Testis (tissue), 3 donors: Measurements from ENCODE around the gene POLR2B. TPM values are rescaled to one million over a fixed set of nuclear protein-coding genes. Genes with fewer than 3 reads are reported as not detected.

ENCODE experiments used
- DNase-seq: peaks from one replicate; pipeline ENCODE4 v3.0.0-alpha.2; 2019
- H3K27ac ChIP-seq, 2 donors: fragments of 200-600 bp; sonication (generic); one replicate each; pipeline ENCODE4 v1.5.1; 2019
- H3K27me3 ChIP-seq: fragments of 200-600 bp; sonication (generic); one replicate; pipeline ENCODE4 v1.5.1; 2019
- H3K36me3 ChIP-seq: fragments of 200-600 bp; sonication (generic); one replicate; pipeline ENCODE4 v1.5.1; 2017; ENCODE audit warnings: low read depth; ENCODE audit errors: missing control alignments
- H3K4me1 ChIP-seq: fragments of 200-600 bp; sonication (generic); one replicate; pipeline ENCODE4 v1.5.1; 2019
- H3K4me3 ChIP-seq, 2 donors: fragments of 200-600 bp; sonication (generic); one replicate each; pipeline ENCODE4 v1.5.1; 2017 to 2019
- H3K9me3 ChIP-seq: fragments of 200-600 bp; sonication (generic); one replicate; pipeline ENCODE4 v1.5.1; 2017
- CTCF ChIP-seq, 3 experiments: fragments of 450-650 bp in 2 of 3; fragments of 200-600 bp in 1 of 3; sonication (generic) in 1 of 3; IDR thresholded peaks; one replicate each; pipeline ENCODE4 v1.5.1; 2016 to 2019; ENCODE audit warnings: antibody characterized with exemption in 3 of 3, mild to moderate bottlenecking in 2 of 3, moderate library complexity in 1 of 3
- POLR2A ChIP-seq: fragments of 450-650 bp; IDR thresholded peaks from one replicate; pipeline ENCODE4 v1.6.1; 2017; ENCODE audit warnings: antibody characterized with exemption, mild to moderate bottlenecking, moderate library complexity
- WGBS, 2 donors: methylation state at CpG; one replicate each; pipeline ENCODE4 v1.1.5; 2018; 5-methylcytosine and 5-hydroxymethylcytosine counted together
- intact Hi-C: fragments of 100-400 bp; cut with DNase I; formaldehyde crosslinking; loops from one replicate; pipeline ENCODE4 v1.15.1; 2023; ENCODE audit warnings: low total_unique reads
- polyA plus RNA-seq: library from polyadenylated mRNA; stranded (reverse); fragments of 350-450 nt; fragmentation: Illumina TruSeq; extraction: RNeasy Lipid Tissue Mini Kit (QIAGEN cat#74804); gene quantifications from one replicate; pipeline ENCODE4 v1.2.3, GENCODE V29; 2014; ENCODE audit warnings: low read depth, low replicate concordance; ENCODE audit not compliant: insufficient read depth
- total RNA-seq, 2 donors: library from RNA; depleted of rRNA; stranded (reverse); fragments of >200 nt; gene quantifications; one replicate each; pipeline ENCODE4 v1.2.3, GENCODE V29; 2016

POLR2B gene
- total and polyA plus RNA-seq, 3 donors from 2014 or later, result 81.8 to 104 (median 81.8) TPM

GRCh38 chr4:57073559-57073958, 94.9 kb downstream of the POLR2B start:
- intact Hi-C loops, result no loop called here
- DNase-seq, result no peak
- H3K27me3 ChIP-seq, result no peaks in the 10 kb centered on the region
- TF ChIP-seq POLR2A (no peak), CTCF (IDR thresholded peaks at IDR 0.05) (no peak)
- no peak overlapping the region for H3K4me3 ChIP-seq
- H3K27ac ChIP-seq, result no peak overlapping the region
- no peaks in the 10 kb centered on the region for H3K36me3 ChIP-seq
- no peaks in the 10 kb centered on the region for H3K9me3 ChIP-seq
- 72 to 79% methylated on average over 5 of the region's 5 CpGs for WGBS, 2 donors
- H3K4me1 ChIP-seq, result peaks cover 15% of the 10 kb centered on the region

- intact Hi-C loops, result no loop called here
- 18 to 26% methylated on average over 4 of the region's 4 CpGs for WGBS, 2 donors
- H3K36me3 ChIP-seq, result no peaks in the 10 kb centered on the region
- DNase-seq, result no peak
- no peaks in the 10 kb centered on the region for H3K27me3 ChIP-seq
- H3K4me1 ChIP-seq, result peaks cover 21% of the 10 kb centered on the region
- H3K9me3 ChIP-seq, result no peaks in the 10 kb centered on the region
- no peak for TF ChIP-seq CTCF (IDR thresholded peaks at IDR 0.05)
- no peak for TF ChIP-seq POLR2A
- H3K4me3 ChIP-seq, result no peak overlapping the region
- H3K27ac ChIP-seq, result peak overlapping the region; percentile 22 to 31
Measured at GRCh38 chr4:57074744-57075143, 96.0 kb downstream of the POLR2B start.

GRCh38 chr4:57075367-57075766, 96.7 kb downstream of the POLR2B start:
- H3K27me3 ChIP-seq, result no peaks in the 10 kb centered on the region
- no peaks in the 10 kb centered on the region for H3K9me3 ChIP-seq
- peak overlapping the region in 1 of 2 donors; percentile 22 for H3K27ac ChIP-seq
- H3K36me3 ChIP-seq, result no peaks in the 10 kb centered on the region
- no peak for TF ChIP-seq CTCF (IDR thresholded peaks at IDR 0.05)
- no peak for TF ChIP-seq POLR2A
- no peak for DNase-seq
- H3K4me1 ChIP-seq, result peaks cover 26% of the 10 kb centered on the region
- H3K4me3 ChIP-seq, result no peak overlapping the region
- intact Hi-C loops, result no loop called here

- intact Hi-C loops, result no loop called here
- DNase-seq, result no peak
- H3K36me3 ChIP-seq, result no peaks in the 10 kb centered on the region
- H3K4me3 ChIP-seq, result no peak overlapping the region
- no peaks in the 10 kb centered on the region for H3K9me3 ChIP-seq
- TF ChIP-seq CTCF (IDR thresholded peaks at IDR 0.05) (no peak), POLR2A (no peak)
- no peaks in the 10 kb centered on the region for H3K27me3 ChIP-seq
- H3K27ac ChIP-seq, result peak overlapping the region in 1 of 2 donors; percentile 22
- peaks cover 29% of the 10 kb centered on the region for H3K4me1 ChIP-seq
- 54 to 64% methylated on average over 4 of the region's 4 CpGs for WGBS, 2 donors
Measured at GRCh38 chr4:57076646-57077045, 98.0 kb downstream of the POLR2B start.

- H3K27ac ChIP-seq, result peak overlapping the region in 1 of 2 donors; percentile 66
- intact Hi-C loops, result no loop called here
- H3K4me1 ChIP-seq, result peaks cover 33% of the 10 kb centered on the region
- H3K4me3 ChIP-seq, result no peak overlapping the region
- 80 to 88% methylated on average over 14 of the region's 14 CpGs for WGBS, 2 donors
- DNase-seq, result no peak
- H3K27me3 ChIP-seq, result no peaks in the 10 kb centered on the region
- H3K36me3 ChIP-seq, result no peaks in the 10 kb centered on the region
- H3K9me3 ChIP-seq, result no peaks in the 10 kb centered on the region
- TF ChIP-seq CTCF (IDR thresholded peaks at IDR 0.05) (no peak), POLR2A (no peak)
Measured at GRCh38 chr4:57077550-57078343, 99.1 kb downstream of the POLR2B start.
